ENCODE measurements around the gene CAMK2G.

Gene CAMK2G

GRCh38 chr10:73859784-73860491 lies 14.4 kb downstream of the CAMK2G start:
- DNase-seq: peak; percentile 17

DNA sequence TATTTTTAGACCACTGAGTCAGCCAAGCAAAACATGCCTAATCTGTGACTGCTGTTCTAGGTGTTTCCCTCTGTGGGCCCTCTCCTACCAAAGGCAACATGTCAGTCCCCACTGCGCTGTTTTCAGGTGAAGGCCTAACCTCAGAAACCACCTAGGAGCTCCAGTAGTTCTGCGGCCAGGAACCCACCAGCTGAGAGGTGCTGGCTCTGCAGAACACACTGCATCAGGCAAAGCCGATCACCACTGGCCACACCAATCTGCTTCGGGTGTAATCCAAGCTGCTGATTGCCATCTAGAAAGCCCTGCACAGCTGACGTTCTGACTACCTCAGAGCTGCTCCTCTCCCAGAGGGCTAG lies 14.9 kb downstream of the CAMK2G start:
- DNase-seq: peak; percentile 75

DNA sequence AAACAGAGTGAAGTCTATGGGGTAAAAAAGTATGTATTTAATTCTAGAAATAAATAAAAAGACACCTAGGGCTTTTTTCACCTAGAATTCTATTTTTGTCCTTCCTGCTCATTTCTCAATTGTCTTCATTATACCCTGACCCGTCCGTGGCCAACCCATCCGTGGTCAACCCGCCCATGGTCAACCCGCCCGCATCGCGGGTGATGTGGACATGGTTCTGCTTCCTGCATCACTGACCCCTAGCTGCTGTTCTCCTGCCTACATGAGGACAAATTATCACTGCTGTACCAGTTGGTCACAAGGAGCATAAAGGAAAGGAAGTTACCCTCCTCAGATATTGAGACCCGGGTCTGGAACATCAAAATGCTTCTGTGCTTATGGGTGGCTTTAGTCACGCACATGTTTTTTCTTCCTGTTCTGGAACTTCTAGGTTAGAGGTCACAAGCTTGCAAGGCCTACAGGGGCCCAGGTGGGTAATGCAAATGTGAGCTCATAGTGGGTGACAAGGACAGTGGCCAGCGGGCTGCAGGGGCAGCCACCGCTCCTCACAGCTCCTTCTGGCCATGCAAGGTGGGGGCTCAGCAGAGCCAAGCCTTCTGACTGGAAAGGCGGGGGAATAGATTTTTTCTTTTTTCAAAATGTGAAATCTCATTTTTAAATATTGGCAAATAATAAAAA lies 15.5 kb downstream of the CAMK2G start:
- no peak for DNase-seq

- DNase-seq: no peak
These were observed 16.2 kb downstream of the CAMK2G start for GRCh38 chr10:73858013-73858708.

GRCh38 chr10:73857446-73857845 lies 16.9 kb downstream of the CAMK2G start:
- DNase-seq: peak; percentile 39

DNA sequence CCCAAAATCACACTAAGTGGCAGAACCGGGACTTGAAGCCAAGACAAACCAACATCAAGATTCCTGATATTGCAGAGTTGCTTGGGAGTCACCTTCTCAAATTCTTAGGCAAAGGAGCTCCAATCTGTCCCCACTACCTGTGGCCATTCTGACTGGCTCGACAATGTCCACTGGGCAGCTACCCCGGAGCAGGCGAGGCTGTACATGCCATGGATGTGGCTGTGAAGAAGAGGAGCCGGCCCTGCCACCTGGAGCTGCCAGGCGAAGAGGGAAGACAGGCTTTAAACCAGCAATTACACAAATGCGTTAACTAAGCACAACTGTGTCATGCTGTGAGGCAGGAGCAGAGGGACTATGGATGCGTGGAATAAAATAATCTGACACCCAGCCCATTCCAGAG lies 18.1 kb downstream of the CAMK2G start:
- no peak for DNase-seq

DNA sequence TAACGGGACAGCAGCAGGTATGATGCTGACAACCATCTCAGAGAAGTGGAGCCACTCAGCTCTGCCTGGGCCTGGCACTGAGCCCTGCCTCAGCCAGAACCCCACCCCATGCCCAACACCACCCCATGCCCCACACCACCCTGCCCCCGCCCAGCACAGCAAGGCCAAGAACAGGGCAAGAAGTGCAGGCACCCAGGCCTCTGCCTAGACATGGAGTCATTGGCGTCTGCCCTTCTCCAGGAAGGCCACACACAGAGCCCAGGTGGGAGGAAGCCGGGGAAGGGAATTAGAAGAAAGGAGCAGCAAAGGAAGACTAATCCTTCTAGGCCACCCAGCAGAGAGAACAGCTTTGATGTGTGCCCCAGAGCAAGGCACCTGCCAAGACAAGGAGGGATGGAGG lies 18.9 kb downstream of the CAMK2G start:
- no peak for DNase-seq

GRCh38 chr10:73854310-73854709 lies 20.0 kb downstream of the CAMK2G start:
- no peak for DNase-seq

DNA sequence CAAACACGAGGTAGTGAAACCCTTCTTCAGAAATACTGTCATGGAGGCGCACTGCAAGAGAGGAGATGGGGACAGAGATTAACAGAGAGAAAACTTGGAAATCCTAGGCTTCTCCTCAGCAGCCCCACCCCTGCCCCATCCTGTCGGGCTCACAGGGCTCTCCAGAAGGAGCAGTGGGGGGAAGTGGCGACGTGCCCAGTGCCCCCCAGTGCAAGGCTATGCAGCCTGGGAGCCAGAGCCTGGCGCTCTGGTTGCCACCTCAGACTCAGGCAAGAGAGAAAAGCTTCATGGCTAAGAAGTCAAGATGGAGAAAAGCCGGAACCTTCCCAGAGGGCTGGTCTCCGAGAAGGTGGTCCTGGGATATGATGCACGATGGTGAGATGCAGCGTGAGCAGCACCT lies 21.2 kb downstream of the CAMK2G start:
- no peak for DNase-seq

DNA sequence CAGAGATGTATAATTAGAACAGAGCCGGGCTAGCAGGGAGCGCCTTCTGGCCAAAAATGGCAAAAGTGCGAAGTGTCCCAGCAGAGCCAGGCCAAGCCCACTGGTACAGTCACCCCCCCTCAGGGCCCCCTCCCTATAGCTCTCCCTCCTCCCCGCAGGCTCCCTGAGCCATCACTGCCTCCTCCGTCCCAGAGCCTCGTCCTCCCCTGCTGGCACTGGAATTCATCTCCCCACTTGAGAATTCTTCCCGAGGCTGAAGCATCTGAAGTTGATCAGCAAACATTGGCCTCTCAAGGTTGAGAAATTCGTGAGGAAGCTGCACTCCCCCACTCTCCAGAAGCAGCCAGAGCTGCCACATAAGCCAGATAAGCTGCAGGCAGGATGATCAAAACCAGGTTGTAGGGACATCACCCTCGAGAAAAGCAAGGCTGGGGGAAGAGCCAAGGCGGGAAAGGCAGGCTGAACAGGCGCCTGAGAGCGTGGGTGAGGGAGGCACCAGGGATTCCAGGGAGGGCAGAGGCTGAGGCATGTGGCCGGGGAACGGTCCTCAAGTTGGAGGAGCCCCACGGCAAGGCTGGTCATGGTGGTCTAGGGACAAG lies 23.4 kb downstream of the CAMK2G start:
- DNase-seq: no peak

DNA sequence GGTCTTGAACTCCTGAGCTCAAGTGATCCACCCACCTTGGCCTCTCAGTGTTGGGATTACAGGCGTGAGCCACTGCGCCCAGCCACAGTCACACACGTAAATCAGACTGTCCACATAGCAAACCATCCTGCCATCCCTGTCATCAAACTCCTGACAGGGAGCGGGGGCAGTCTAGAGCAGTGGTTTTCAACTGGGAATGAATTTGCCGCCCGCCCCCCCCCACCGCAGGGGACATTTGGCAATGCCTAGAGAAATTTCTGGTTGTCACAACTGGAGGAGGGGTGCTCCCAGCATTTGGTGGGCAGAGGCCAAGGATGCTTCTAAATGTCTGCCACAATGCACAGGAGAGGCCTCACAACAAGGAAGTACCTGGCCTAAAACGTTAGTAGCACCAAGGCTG lies 24.1 kb downstream of the CAMK2G start:
- DNase-seq: no peak

DNA sequence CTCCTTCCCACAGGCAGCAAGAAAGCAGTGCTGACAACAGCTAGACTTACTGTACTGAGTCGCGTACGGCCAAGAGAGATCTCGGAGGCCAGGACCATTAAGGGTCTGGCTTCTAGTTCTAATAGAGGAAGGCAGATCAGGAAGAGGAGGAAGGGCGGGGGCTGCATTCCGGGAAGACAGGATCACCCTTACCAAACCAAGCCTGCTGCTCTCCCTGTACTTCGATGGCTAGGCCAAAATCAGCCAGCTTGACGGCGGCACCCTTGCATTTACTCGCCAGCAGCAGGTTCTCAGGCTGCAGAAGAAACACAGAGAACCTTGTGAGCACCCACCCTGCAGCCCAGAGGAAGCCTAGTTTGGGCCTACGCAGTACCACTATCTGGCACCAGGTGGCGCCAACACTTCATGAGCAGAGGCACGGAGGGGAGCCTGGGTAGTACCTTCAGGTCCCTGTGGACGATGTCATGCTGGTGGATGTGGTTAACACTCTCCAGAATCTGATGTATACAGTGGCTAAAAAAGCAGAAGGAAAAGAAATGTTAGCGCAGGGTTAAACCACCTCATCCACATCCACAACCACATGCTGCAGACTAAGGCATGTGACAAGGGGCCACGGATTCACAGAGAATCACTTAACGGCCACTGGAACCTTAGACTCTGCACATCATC lies 25.4 kb downstream of the CAMK2G start:
- peak; percentile 87 for DNase-seq

GRCh38 chr10:73847031-73847430 lies 27.3 kb downstream of the CAMK2G start:
- no peak for DNase-seq

GRCh38 chr10:73843261-73843660 lies 31.1 kb downstream of the CAMK2G start:
- DNase-seq: no peak

DNA sequence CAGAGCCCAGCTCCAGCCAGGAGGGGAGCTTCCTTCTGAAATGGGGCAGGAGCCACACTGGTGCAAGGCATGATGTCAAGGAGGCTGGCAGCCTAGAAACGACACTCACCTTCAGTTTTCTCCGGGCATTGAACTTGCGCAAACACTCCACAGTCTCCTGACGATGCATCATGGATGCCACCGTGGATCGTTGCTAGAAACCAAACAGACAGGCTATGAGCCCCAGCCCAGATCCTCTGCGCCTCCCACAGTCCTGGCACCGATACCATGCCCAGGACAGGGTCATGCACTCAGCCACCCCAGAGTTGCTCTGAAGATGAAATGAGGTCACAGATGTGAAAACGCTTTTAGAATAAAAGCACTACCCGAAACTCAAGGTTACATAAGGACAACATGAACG lies 32.0 kb downstream of the CAMK2G start:
- DNase-seq: no peak

GRCh38 chr10:73841526-73842285 lies 32.6 kb downstream of the CAMK2G start:
- DNase-seq: no peak

- DNase-seq: no peak
These were observed 33.3 kb downstream of the CAMK2G start for GRCh38 chr10:73841061-73841421.

DNA sequence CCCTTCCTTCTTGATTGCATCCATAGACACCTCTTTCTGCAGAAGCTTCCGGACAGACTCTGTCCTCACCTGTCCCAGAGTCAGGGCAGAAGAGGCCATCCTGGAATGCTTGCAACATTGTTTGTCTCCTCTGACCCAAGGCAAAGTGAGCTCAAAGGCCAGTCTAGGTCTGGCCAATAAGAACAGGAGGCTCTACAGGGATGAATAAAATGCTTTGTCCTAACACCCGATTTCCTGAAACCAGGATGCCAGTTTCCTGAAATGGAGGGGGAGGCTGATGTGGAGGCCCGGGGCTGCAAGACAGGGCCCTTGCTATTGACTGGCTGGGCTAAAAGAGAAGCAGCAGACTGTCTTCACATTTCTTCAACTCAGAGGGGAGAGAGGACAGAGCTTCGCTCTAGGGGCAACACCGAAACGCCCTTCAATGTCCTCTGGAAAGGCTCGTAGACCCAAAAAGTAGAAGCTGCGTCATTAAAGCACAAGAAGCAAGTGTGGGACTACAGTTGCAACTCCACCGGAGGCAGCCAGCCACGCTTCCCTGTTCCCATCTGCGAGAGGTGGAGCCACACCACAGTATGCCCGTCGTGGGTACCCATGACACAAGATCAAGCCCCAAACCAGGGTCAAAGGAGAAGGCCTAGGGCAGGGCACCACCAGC lies 33.8 kb downstream of the CAMK2G start:
- DNase-seq: no peak

GRCh38 chr10:73840056-73840402 lies 34.3 kb downstream of the CAMK2G start:
- DNase-seq: no peak

DNA sequence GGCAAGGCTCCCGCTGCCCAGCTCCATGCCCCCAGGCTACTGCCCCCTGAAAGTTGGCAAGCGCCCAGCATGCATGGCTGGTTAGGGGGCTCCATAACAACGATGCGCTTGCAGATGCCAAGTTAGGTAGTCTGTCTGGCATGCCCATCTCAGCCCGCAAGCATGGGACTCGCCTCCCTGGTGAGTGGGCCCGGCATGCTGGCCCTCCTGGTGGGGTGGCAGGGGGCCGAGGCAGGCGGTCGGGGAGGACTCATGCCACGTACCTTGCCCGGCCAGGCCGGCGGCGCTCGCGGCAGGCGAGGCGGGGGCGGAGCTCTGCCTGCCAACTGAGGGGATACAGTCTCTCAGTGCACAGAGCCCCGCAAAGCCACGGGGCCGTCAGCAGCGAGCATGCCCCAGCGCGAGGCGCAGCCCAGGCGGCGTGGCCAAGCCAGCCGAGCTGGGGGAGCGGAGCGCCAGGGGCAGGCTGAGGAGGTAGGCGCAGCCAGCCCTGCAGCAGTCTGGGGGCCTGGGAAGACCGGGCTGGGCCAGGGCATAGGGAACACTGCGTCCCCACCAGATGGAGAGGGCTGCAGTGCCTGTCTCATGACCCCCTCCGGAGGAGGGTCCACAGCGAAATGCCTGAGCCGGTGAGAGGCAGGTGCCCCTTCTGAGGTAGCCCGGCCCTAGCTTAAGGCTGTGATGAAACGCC lies 34.9 kb downstream of the CAMK2G start:
- no peak for DNase-seq

- DNase-seq: no peak
These were observed 35.5 kb downstream of the CAMK2G start for GRCh38 chr10:73838827-73839226.

Measured in CD4-positive, alpha-beta T cell treated with Interleukin-4 for 4 hours (primary cell).